BJ (cell line): ENCODE results near the gene SLC51B. TPM values are rescaled to one million over a fixed set of nuclear protein-coding genes. Genes with fewer than 3 reads are reported as not detected.

ENCODE experiments used
- CTCF ChIA-PET: fragments of 350-600 bp; formaldehyde crosslinking; extraction: SDS; loops from one replicate; lab custom pipeline; 2021; ENCODE audit warnings: antibody characterized with exemption, inconsistent platforms; lab: Yijun Ruan, JAX
- POLR2A ChIA-PET: fragments of 300-600 bp; sonication (Branson Sonifier 250); formaldehyde crosslinking; extraction: SDS; loops from one replicate; lab custom pipeline; 2021; ENCODE audit warnings: antibody characterized with exemption; lab: Charles Lee
- DNase-seq: peaks from one replicate; pipeline ENCODE4 v3.0.0-alpha.2; 2011; ENCODE audit warnings: low read depth
- H3K27me3 ChIP-seq: 2 replicates; pipeline ENCODE4 v1.6.0; 2011; ENCODE audit warnings: low read length; ENCODE audit not compliant: control insufficient read depth, insufficient read depth
- H3K36me3 ChIP-seq: 2 replicates; pipeline ENCODE4 v1.5.1; 2011; ENCODE audit warnings: low read length; ENCODE audit not compliant: control insufficient read depth, insufficient read depth
- H3K4me3 ChIP-seq: 2 replicates; pipeline ENCODE4 v1.5.1; 2011; ENCODE audit warnings: low read depth, mild to moderate bottlenecking, control low read depth, low read length
- CTCF ChIP-seq: IDR thresholded peaks from 2 replicates; pipeline ENCODE4 v1.5.1; 2011; ENCODE audit warnings: low read depth, mild to moderate bottlenecking, control low read depth, inconsistent platforms, low read length, moderate library complexity; ENCODE audit not compliant: insufficient read depth
- polyA plus RNA-seq: library from polyadenylated mRNA; depleted of rRNA; stranded (reverse); fragments of >200 nt; gene quantifications from 2 replicates; pipeline ENCODE4 v1.2.3, GENCODE V29; 2011

Gene SLC51B
- polyA plus RNA-seq, 1 experiment = not detected

- ChIA-PET CTCF (no interaction called here), POLR2A (no interaction called here)
- Histone ChIP-seq H3K36me3 (peaks cover 8% of the 10 kb centered on the region), H3K4me3 (peak overlapping the region; percentile 91), H3K27me3 (peaks cover 3% of the 10 kb centered on the region; the same call in 1 of the 2 replicates)
- no peak for DNase-seq
- no peak for TF ChIP-seq CTCF
Measured at GRCh38 chr15:65028338-65028737, 16.8 kb upstream of the SLC51B start.

GRCh38 chr15:65028921-65029735 is 16.1 kb upstream of the SLC51B start, which contains the start of gene MTFMT:
TSS of gene MTFMT (minus strand) at chr15:65029639. CDS start at chr15:65029613, 26 bp downstream.
- DNase-seq = no peak
- TF ChIP-seq CTCF = no peak
- POLR2A ChIA-PET = no interaction called here
- H3K36me3 ChIP-seq = peaks cover 8% of the 10 kb centered on the region
- CTCF ChIA-PET = no interaction called here
- H3K4me3 ChIP-seq = peak within 1 kb of the TSS; percentile 91
- H3K27me3 ChIP-seq = peaks cover 3% of the 10 kb centered on the region; the same call in 1 of the 2 replicates

GRCh38 chr15:65029736-65030208 is 15.4 kb upstream of the SLC51B start:
- DNase-seq = no peak
- ChIA-PET POLR2A (no interaction called here), CTCF (interaction anchor here (1.4 kb wide), 1 partner anchor 47 kb away, joined by 3 read pairs; no protein-coding TSS in a partner anchor)
- Histone ChIP-seq H3K4me3 (peak overlapping the region; percentile 91), H3K36me3 (peaks cover 8% of the 10 kb centered on the region), H3K27me3 (peaks cover 3% of the 10 kb centered on the region; the same call in 1 of the 2 replicates)
- TF ChIP-seq CTCF = no peak

GRCh38 chr15:65032801-65033537 is 12.2 kb upstream of the SLC51B start:
- peak; percentile 75 for TF ChIP-seq CTCF
- DNase-seq = no peak
- CTCF ChIA-PET = interaction anchor here (0.6 to 3.1 kb wide), 15 partner anchors 11 to 346 kb away, joined by 3 to 45 read pairs (median 6); partner anchors contain the start of genes KBTBD13 and SLC51B
- POLR2A ChIA-PET = no interaction called here
- no peak overlapping the region for H3K4me3 ChIP-seq
- no peaks in the 10 kb centered on the region for H3K36me3 ChIP-seq
- peaks cover 3% of the 10 kb centered on the region; the same call in 1 of the 2 replicates for H3K27me3 ChIP-seq
